ENCODE measurements around the gene GRPEL2.

DNA sequence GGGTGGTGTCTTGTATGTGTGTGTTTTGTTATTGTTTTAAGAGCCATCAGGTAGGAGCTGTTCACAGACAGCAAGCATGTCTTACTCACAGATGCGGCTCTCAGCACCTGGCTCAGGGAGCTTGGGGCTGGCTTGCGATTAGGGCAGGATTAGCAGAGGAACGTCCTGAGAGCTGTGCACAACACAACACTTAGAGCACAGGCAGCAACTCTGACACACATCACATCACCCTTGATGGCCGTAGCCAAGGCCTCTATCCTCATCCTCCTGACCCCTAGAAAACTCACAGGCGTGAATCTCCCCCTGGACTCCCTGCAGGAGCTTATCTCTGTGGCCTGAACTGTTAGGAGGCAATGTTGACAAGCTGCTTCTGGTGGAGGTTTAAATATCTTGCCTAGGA is 40.9 kb downstream of the GRPEL2 start:
- no peak for TF ChIP-seq POLR2AphosphoS5 (IDR thresholded peaks at IDR 0.05; ENCODE audit: insufficient read depth, low read depth, low read length)
- TF ChIP-seq, protein P1, sequence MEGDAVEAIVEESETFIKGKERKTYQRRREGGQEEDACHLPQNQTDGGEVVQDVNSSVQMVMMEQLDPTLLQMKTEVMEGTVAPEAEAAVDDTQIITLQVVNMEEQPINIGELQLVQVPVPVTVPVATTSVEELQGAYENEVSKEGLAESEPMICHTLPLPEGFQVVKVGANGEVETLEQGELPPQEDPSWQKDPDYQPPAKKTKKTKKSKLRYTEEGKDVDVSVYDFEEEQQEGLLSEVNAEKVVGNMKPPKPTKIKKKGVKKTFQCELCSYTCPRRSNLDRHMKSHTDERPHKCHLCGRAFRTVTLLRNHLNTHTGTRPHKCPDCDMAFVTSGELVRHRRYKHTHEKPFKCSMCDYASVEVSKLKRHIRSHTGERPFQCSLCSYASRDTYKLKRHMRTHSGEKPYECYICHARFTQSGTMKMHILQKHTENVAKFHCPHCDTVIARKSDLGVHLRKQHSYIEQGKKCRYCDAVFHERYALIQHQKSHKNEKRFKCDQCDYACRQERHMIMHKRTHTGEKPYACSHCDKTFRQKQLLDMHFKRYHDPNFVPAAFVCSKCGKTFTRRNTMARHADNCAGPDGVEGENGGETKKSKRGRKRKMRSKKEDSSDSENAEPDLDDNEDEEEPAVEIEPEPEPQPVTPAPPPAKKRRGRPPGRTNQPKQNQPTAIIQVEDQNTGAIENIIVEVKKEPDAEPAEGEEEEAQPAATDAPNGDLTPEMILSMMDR (IDR thresholded peaks at IDR 0.05; ENCODE audit: extremely low read depth in 1 of 2, insufficient read depth in 1 of 2, low read depth in 1 of 2, low read length in 2 of 2), result no peak
